ENCODE data around the gene CNKSR3.
A peak's percentile ranks its signal among the peaks of the same experiment; 100 is the strongest.

CNKSR3 gene

DNA sequence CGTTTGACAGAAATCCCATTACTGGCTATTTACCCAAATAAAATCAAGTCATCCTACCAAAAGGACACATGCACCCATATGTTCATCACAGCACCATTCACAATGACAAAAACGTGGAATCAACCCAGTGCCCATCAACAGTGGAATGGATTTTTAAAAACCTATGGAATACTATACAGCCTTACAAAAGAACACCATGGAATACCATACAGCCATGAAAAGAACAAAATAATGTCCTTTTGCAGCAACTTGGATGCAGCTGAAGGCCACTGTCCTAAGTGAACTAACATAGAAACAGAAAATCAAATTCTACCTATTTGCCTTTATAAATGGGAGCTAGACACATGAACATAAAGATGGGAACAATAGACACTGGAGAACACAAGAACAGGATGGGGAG is 136.5 kb downstream of the CNKSR3 start:
- in situ Hi-C loops (cut with MboI; ENCODE audit: low pct_unique_long_range_greater_than_20kb, low sequenced_read_pairs, unreplicated experiment) = no loop called here
- TF ChIP-seq, protein P1, sequence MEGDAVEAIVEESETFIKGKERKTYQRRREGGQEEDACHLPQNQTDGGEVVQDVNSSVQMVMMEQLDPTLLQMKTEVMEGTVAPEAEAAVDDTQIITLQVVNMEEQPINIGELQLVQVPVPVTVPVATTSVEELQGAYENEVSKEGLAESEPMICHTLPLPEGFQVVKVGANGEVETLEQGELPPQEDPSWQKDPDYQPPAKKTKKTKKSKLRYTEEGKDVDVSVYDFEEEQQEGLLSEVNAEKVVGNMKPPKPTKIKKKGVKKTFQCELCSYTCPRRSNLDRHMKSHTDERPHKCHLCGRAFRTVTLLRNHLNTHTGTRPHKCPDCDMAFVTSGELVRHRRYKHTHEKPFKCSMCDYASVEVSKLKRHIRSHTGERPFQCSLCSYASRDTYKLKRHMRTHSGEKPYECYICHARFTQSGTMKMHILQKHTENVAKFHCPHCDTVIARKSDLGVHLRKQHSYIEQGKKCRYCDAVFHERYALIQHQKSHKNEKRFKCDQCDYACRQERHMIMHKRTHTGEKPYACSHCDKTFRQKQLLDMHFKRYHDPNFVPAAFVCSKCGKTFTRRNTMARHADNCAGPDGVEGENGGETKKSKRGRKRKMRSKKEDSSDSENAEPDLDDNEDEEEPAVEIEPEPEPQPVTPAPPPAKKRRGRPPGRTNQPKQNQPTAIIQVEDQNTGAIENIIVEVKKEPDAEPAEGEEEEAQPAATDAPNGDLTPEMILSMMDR (IDR thresholded peaks at IDR 0.05; ENCODE audit: extremely low read depth, insufficient read depth, missing control alignments) = no peak
- no peak for DNase-seq (ENCODE audit: low spot score)

DNA sequence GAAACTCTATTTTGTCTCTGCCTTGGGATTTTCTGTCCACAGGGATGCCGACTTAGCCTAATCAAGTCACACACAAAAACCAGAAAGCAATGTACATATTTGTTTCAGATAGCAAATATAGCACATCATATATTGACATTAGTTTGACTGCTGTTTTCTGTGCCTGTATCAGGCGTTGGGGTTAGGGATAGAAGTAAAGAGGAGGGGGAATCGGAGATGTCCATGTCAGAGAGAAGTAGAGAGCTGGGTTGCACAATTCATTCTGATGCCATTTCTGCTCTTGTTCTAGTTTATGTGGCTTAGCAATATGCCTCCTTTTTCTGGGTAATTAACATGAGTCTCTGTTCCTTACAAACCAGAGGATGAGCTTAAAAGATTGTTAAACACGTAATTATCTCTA is 139.2 kb downstream of the CNKSR3 start:
- TF ChIP-seq, protein P1 (IDR thresholded peaks at IDR 0.05; ENCODE audit: extremely low read depth, insufficient read depth, missing control alignments) = no peak
- in situ Hi-C loops (cut with MboI; ENCODE audit: low pct_unique_long_range_greater_than_20kb, low sequenced_read_pairs, unreplicated experiment) = no loop called here
- no peak for DNase-seq (ENCODE audit: low spot score)

DNA sequence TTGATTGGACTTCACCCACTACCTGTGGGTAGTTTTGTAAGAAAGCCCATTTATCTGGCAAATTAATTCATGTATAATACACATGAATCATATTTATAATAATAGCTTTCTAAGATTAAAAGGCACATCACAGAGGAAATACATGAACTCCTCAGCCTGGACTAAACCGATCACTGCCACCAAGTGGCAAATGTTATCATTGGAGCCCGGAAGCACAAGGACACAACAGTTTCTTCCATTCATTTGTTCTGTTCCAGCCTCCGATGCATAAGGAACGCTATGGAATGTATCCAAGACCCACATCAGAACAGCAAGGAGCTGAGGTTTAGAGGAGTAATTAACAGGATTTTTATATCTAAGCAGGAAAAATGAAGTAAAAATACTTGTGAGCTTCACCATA is 139.9 kb downstream of the CNKSR3 start:
- TF ChIP-seq, protein P1 (IDR thresholded peaks at IDR 0.05; ENCODE audit: extremely low read depth, insufficient read depth, missing control alignments) = peak; percentile 47
- DNase-seq (ENCODE audit: low spot score) = peak; percentile 41
- in situ Hi-C loops (cut with MboI; ENCODE audit: low pct_unique_long_range_greater_than_20kb, low sequenced_read_pairs, unreplicated experiment) = no loop called here

DNA sequence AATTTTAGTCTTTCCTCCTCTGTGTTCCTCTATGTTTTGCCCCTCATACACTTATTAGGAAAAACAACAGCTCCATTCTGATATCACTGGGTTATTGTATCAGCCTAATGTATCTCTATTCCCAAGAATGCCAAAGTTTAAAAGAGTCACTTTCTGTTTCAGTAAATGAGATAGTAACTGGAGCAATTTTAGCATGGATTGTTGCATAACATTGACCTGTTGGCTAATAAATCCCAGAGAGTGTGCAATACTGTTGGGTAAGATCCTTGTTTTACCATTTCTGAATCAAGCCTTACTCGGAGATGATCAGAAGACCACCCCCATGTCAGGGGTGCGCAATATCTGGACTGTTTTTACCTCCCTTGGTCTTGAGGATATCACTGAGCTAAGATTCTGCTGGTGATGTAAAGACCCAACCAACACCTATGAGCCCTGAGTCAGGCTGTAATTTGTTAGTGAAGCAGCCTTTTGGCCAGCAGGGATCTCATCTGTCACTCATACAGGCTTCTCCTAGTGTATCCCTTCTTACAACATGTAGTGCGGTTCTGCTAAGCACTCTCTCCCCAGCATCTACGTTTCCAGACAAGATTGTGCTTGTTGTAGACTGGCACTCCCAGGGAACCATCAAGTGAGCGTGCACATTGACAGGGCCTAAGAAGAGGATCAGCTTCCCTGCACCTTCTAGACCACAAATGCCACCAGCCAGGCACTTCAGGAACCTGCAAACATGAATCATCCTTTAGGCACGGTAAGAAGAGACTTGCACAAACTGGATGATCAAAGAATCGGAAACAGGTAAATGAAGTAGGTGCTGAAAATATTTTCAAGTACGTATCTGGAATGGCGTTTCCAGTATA is 142.4 kb downstream of the CNKSR3 start:
- in situ Hi-C loops (cut with MboI; ENCODE audit: low pct_unique_long_range_greater_than_20kb, low sequenced_read_pairs, unreplicated experiment) = loop anchor here (10.0 kb wide), 1 partner anchor 213 kb away; no protein-coding TSS in a partner anchor
- no peak for DNase-seq (ENCODE audit: low spot score)
- TF ChIP-seq, protein P1 (IDR thresholded peaks at IDR 0.05; ENCODE audit: extremely low read depth, insufficient read depth, missing control alignments) = no peak

DNA sequence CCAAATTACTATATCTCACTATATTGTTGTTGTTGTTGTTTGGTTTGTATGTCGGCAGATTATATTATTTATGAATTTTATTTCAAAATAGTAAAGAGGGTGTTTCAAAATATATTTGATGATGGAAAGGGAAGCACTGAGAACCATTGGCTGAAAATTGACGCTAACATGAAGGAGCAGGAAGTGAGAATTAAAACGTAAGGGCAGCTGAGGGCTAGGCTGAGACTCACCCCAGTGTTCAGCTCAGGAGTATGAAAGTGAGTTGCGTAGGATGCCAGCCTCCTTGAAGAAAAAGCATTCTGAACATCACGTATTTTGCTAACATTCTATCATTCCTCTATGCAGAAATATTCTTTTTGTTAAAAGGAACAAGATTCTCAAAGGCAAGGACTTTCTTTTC is 143.1 kb downstream of the CNKSR3 start:
- DNase-seq (ENCODE audit: low spot score) = no peak
- TF ChIP-seq, protein P1 (IDR thresholded peaks at IDR 0.05; ENCODE audit: extremely low read depth, insufficient read depth, missing control alignments) = no peak
- in situ Hi-C loops (cut with MboI; ENCODE audit: low pct_unique_long_range_greater_than_20kb, low sequenced_read_pairs, unreplicated experiment) = loop anchor here (10.0 kb wide), 1 partner anchor 213 kb away; no protein-coding TSS in a partner anchor

DNA sequence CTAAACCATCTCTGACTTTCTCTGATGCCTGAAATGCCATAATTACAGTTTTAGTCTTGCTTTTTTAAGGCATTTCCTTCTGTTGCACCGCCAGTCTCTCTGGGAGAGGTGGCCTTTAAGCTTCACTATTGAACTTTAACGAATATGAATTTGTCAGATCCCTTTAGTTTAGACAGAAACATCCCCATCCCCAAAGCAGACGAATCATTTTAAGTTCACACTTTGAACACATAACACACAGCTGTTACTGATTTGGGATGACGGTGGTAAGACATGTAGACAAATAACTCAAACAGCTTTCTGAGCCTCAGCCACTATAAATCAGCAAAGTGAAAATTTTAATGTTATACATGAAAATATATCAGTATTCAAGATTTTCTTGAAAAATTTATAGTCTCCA is 146.7 kb downstream of the CNKSR3 start:
- DNase-seq (ENCODE audit: low spot score) = no peak
- TF ChIP-seq, protein P1 (IDR thresholded peaks at IDR 0.05; ENCODE audit: extremely low read depth, insufficient read depth, missing control alignments) = no peak
- in situ Hi-C loops (cut with MboI; ENCODE audit: low pct_unique_long_range_greater_than_20kb, low sequenced_read_pairs, unreplicated experiment) = loop anchor here (10.0 kb wide), 1 partner anchor 209 kb away; no protein-coding TSS in a partner anchor

Measured in GM13977 (cell line).